Measurements from ENCODE around the gene GPR160.
A peak's percentile ranks its signal among the peaks of the same experiment; 100 is the strongest.

GPR160 gene

DNA sequence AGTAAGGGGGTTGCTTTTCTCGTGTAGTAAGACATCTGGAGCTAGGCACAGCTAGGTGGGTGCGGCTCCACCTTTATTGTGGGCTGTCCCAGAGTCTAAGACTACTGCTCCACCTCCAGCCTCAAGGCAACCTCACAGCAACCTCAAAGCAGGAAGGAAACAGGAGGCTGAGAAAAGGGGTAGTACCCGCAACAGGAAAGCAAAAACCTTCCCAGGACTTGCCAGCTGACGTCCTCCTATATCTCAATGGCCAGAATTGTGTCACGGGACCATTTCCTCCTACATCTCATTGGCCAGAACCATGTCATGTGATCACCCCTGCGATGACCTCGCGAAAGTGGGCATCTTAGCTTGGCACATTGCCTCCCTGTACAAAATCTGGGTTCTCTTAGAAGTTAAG lies 4.3 kb upstream of the GPR160 start:
- DNase-seq = peak; percentile 11 to 17

DNA sequence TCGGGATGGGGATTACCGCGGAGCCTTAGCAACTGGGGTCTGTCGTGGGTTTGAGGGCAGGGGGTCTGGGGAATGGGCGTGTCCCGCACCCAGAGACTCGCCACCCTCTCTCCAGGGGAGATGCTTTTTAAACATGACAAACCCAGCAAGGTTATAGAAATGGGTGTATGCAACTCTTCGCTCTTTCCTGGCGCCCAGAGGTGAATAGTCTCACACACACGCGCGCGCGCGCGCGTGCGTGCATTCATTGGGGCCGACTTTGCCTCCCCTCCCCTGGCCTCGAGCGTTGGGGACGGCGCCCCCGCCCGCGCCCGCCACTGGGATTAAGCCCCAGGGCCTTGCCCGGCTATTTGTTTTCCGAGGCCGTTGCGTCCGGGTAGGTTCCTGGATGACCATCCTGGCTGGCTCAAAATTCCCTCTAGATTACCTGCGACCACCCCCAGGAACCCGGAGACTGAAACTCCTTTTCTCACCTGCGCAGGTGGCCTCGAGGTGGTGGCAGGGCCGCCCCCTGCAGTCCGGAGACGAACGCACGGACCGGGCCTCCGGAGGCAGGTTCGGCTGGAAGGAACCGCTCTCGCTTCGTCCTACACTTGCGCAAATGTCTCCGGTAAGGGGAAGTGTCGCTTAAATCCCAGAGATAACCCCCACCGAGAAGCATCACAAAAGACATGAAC lies 777 bp downstream of the GPR160 start:
- peak; percentile 16 to 26 for DNase-seq

DNA sequence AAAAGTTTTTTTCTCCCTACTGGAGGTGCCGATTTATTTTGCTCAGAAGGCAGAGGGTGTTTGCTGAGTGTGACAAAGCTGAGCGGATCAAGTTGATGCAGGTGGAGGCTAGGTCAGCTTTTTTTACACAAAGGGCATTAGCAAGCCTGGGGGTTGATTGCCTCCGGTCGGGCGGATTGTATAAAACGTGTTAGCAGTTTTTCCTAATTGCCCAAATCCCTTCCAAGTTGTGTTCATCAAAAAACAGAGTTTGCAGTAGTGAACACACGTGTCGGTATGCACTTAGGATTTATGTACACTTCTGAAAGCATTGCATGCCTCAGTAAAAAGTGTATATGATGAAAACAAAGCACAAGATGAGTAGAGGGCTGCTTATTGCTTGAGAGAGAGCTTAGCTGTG lies 2.6 kb downstream of the GPR160 start:
- no peak for DNase-seq

DNA sequence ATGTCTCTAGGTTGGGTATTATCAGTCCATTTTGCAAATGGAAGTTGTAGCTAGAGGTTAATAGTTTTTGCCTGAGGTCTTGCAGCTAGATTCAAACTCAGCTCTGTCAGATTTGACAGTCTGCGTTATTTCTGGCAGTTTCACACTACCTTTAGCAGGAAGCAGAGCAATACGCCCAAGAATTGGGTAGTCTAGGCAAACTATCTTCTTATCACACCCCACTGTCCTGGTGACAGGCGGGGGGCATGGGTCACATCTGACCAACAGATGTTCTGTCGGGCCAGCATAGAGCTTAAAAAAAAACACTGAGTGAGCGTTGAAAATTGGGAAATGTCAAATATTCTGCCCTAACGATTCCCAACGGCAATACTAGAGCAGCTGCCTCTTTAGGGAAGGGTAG lies 5.7 kb downstream of the GPR160 start:
- no peak for DNase-seq

DNA sequence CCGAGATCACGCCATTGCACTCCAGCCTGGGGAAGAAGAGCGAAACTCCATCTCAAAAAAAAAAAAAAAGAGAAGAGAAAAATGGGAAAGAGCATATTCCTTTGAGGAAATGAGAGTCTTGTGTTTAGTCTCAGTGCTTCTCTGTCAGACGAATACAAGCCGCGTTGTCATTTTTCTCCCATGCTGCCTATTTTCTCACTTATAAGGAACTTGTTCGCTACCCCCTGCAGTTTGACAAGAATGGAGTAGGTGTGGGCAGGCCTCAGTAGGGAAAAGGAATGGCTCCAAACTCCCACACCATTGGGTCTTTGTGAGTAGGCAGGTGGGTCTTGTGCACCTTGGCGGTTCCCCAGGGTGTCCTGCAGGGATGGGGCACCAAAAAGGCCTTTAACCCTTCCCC lies 6.5 kb downstream of the GPR160 start:
- DNase-seq = no peak

DNA sequence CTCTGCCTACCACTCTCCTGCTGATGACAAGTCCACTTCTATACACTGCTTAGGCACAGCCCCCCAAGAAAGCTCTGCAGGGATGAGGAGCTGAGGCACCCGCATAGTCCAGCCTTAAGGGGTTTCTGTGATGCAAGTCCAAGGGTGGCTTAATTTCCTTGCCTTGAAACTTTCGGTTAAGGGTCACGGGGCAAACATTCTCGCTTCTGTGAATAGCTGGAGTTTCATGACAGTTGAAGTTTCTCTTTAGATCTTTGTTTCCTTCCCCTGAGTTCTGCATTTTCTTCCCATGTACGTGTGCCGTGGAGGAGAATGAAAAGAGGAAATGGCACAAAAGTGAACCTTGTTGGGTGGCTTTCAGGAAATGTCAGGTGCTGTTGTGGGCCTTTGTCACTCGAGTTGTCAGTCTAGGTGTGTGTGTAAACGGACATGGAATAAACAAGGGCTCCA lies 7.0 kb downstream of the GPR160 start:
- DNase-seq = no peak

DNA sequence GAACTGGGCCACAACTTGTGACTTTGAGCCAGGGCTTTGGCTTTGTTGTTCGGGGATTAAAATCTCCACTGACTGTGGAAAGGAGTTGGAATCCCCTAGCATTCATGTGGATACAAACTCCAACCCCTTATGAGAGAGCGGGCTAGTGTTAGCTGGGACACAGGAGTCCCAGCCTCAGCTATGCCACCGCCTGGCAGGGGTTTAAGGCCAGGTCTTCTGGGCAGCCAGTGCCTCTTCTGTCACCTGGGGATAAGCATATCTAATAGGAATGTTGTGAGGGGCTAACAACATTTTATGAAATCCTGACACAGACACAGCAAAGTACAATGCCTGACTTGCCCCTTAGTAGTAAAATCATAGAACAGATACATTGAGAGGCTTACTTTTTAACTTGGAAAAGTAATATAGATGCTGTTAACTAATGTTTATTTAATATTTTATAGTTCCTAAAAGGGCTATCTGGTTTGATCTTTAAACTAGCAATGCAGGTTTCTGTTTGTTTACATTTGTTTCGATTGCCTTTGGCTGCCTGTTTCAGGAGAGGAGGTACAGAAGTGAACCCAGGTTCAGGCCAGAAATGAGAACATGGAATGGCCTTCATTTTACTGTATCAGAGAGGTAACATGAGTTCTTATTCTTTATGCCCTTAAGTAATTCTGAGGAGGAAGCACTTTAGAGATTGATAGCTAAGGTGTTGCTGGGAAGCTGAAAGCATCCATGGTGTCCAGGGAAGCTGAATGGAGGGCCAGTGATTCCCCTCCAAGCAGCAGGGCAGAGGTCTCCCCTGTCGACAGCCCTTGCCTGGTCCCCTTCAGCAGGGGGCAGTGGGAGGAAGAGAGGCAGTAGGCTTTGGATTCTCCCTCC lies 8.7 kb downstream of the GPR160 start:
- no peak for DNase-seq

DNA sequence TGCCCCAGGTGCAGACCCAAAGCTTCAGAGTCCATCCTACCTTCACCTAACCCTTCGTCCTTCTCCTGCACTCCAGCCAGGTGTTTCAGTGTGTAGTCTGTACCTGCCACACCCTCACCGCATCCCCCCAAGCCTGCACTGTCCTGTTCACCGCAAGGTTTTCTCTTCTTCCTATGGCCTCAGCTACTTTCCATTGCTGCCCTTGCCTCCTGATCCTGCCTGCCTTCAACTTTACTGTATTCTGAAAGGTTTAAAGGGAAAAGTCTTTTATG lies 9.3 kb downstream of the GPR160 start:
- no peak for DNase-seq

DNA sequence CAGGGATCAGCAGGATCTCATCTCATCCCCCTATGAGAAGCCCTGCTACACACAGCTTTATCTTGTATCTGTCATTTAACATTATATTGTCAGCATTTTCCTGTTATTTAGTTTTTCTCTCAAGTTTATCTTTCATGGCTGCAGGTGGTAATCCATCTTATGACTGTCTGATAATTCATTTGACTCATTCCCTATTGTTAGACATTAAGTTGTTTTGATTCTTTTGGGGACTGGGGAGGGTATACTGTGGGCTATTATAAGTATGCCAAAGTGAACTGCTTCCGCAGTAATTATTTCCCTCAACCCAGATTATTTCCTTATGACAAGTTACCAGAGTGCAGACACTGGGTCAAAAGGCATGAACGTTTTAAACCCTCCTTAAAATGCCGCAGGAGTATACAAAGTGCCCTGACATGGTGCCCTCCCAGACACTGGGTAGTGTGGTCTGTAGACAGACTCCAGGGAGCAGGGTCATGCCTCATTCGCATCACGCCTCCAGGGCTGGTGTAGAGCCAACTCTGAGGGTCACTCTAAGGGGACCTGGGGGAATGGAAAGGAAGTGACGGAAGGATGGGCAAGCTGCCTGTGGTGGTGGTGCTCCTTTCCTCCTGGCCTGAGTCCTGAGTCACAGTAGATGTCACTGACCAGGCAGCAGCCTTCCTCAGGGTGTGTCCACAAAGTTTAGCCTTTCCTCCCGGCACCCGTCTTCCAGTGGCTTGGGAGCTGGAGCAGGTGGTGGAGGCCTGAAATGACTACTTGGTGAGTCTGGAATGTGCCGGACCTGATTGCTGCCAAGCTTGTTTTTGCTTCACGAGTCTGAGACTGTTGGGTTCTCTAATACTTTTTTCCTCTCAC lies 11.6 kb downstream of the GPR160 start:
- DNase-seq = no peak

DNA sequence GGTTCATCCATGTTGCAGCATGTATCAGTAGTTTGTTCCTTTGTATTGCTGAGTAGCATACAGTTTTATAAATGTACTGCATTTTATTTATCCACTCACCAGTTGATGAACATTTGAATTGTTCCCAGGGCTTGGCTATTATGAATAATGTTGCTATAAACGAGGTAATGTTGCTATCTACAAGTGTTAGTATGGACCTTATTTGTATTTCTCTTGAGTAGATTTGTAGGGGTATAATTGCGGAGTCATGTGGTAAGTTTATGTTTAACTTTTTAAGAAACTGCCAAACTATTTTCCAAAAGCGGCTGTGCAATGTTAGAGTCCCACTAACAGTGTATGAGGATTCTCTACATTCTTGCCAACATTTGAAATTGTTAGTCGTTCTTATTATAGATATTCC lies 13.0 kb downstream of the GPR160 start:
- no peak for DNase-seq

DNA sequence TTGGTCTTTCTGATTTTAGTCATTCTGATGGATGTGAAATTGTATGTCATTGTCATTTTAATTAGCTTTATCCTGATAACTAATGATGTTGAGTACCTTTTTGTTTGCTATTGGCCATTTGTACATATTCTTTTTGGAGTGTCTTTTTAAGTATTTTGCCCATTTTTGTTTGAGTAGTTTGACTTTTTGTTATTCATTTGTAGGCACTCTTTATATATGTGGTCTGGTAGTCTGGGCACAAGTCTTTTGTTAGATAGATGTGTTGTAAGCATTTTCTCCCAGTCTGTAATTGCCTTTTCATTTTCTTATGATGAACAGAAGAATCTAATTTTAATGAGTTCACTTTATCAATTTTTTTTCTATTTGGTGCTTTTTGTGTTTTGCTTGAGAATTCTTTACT lies 14.6 kb downstream of the GPR160 start:
- no peak for DNase-seq

DNA sequence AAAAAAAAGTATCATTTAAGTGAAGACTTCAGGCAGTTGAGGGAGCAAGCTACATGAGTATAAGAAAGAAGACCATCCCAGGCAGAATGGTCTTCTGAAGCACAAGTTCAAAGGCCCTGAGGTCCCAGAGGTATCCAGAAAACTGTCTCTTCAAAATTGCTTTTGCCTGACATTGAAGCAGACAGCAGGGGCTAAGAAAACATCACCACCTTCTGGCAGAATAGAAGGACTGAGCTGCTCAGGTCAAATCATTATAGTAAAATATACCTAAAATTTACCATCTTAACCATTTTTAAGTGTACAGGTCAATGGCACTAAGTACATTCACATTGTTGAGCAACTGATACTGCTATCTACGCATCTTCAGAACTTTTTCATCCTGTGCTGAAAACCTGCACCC lies 16.4 kb downstream of the GPR160 start:
- no peak for DNase-seq

DNA sequence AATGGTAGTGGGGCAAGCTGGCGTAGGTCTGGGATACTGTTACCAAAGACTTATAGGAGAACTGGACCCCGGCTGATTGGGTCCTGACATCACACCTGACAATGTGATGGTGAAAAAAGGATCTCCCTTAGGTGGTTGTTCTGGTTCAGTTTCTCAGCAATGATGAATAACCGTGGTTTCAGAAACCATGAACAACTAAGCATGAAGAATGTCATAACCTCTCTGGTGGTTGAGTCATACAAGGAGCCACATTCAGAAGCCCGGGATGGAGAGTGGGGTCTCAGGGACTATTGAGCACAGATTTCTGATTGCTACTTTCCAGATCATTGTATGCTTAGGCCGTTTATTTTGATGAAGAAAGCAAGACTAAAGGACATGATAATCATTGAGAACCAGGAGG lies 17.4 kb downstream of the GPR160 start:
- no peak for DNase-seq

DNA sequence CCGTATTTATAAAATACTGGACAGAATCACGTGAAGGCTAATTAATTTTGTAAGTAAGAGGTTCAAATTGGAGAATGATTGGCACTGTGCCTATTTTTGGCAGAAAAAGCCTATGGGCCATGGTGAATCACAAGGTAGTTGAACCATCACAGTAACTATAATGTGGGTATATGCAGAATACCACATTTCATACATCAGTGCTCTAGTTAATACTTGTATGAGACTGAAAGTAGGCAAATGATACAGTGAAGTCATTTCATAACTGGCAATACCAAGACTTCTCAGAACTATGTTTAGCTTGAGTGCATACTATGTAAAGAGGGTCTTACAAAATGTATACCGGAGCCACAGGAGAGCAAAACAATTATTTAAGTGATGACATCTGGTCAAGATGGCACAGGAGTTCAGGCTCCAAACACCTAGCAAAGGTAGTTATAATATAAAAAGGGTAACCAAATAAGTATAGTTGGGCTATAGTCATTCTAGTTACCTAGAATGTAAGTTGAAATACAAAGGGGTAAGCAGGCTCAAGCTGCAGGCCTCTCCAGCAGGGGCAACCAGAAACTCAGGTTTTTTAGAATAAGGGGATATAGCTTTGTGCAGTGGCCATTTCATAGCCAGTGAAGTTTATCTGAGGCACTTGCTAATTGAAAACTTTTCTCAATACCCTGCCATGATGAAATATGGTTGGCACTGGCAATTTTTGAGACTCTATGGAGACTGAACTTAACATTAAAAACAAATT lies 19.1 kb downstream of the GPR160 start:
- no peak for DNase-seq

DNA sequence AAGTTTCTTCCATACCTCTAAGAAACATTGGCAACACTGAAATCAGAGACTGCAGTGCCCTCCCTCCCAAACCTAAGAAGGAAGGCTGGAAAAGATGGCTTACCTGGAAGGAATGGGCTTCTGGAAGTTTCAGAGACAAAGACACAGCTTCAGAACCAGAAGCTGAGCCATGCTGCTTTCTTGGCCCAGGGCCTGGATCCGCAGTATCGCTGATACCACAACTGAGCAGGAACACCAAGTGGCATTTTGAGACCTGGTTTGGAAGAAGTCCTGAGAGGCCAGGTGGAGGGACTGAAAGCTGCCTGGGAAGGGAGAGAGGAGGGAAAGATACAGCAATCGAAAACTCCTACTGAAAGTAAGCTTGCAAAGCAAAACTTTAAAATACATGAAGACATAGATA lies 19.8 kb downstream of the GPR160 start:
- DNase-seq = no peak

DNA sequence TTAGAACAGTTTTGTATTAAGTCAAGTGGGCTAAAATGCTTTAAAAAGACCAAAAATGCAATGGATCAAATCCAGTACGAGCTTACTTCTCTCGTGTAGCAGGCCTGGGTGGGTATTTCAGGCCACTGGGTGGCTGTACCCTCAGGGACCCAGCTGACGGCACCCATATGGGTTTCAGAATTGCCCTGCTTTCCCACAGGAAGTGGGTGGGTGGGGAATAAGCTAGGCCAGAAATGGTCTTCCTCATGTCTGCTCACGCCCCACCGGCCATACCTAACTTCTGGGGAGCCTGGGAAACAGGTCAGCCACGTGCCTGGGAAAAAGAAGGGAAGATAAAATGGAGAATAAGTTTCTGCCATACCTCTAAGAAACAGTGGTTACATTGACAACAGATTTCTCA lies 20.3 kb downstream of the GPR160 start:
- DNase-seq = no peak

DNA sequence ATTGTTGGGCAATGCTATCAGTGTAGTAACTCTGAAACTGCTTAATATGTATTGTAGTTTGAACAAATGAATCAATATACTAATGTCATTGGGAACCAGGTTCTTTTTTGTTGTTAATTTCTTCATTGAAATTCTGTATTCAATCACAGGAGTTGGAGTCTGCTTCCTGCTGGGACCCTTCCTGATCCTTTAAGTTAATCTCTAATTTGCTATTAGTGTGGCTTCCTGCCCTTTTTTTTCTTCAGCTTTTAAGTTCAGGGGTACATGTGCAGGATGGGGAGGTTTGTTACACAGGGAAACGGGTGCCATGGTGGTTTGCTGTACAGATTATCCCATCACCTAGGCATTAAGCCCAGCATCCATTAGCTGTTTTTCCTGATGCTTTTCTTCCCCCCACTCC lies 21.7 kb downstream of the GPR160 start:
- no peak for DNase-seq

DNA sequence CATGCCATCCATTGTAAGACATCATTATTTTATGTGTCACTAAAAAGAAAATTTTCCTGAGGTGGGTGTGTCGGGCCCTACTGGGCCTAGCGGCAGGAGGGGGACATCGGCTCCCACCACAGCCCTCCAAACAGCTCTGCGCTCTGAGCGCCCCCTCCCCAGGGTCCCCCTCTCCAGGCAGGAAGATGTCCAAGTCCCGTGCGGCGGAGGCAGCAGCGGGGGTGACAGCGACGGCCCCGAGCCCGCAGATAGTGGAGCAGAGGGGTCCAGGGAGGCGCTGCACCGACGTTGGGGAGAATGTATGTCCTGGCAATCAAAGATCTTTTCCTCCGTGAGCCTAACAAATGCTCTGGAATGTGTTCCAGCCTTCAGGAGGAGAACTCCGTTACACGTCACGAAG lies 24.3 kb downstream of the GPR160 start:
- no peak for DNase-seq

DNA sequence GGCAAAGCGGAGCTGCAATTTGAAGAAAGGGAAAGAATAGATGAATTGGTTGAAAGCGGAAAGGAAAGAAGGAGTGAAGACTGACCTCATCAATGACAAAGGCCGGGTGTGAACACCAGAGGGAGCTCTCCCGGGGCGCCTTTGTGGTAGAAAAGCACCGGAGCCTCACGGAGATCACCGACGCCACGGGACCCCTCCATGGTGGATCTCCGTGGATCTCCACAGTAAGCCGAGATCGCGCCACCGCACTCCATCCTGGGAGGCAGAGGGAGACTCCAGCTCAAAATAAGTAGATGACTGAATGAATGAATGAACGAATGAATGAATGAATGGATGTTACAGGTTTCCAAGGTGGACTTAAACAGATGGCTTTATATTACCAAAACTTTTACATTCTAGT lies 25.0 kb downstream of the GPR160 start:
- no peak for DNase-seq

DNA sequence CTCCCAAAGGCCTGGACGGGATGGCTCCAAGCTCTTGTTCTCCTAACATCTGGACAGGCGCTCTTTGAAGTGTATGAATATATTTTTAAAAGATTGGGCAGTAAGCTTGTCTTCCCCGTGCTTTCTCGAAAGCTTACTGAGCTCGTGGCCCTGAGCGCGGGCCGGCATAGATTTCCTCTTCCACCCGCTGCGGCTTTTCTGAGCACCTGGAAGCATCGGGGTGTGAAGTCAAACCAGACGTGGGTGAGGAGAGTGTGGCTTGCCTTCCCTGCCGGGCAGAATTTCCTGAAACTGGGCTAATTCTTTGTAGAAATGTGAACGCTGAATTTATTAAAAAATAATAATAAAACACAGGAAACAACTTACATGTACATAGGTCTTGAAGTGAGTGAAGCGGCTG lies 25.9 kb downstream of the GPR160 start:
- DNase-seq = no peak

DNA sequence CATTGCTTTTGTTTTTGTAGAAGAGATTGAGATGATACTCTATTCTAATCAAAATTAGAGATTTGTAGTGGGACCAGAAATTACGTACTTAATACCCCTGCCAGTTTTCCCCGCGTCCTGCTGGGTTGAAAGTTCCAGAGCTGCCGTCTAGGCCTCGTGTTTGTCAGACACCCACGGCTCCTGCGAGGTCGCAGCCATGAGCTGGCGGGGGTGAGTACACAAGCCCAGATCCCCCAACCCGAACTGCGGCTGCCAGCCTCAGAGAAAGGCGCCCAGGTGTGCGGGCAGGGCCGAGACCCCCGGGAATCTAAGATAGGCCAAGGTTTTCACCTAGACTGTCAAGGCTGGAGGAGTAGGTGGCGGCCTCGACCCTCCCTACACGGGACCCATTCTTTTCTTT lies 26.3 kb downstream of the GPR160 start:
- no peak for DNase-seq

DNA sequence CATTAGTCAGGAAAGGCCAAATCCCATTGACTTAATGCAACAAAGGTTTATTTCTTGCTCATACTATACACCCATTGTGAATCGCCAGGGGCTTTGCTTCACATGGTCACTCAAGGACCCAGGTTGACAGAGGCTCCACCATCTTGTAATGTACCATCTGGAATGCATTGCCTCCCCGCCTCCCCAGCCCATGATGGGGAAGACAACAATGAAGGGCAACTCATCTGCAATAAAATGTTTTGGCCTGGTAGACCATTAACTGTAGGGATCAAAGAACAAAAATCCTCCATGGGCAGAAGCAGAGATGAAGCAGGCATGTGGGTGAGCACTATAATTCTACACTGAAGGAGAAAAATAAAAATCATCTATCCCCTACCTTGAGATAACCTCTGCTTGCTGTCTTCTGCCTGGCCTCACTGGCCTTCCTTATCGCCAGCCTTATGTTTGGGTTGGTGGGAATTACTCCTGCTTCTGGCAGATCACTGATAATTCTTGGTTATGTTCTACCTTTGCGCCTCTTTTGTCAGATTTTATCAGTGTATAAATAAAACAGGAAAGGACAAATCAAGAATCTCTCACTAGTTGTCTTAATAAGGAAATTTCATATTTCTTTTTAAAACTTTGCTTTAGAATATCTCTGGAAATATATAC lies 37.8 kb downstream of the GPR160 start:
- DNase-seq = no peak
